GM12865 (cell line): ENCODE measurements around the gene CPVL.

Source experiments
- DNase-seq: peaks from one replicate; pipeline ENCODE4 v3.0.0; 2010; ENCODE audit warnings: low read depth
- H3K4me3 ChIP-seq: 2 replicates; pipeline ENCODE4 v1.5.1; 2011; ENCODE audit warnings: mild to moderate bottlenecking, low read depth, low read length, control low read depth
- CTCF ChIP-seq: IDR thresholded peaks from 2 replicates; pipeline ENCODE4 v1.5.1; 2011; ENCODE audit warnings: low read length, control low read depth, low read depth, inconsistent platforms; ENCODE audit not compliant: insufficient read depth; ENCODE audit errors: missing control alignments

Gene CPVL

GRCh38 chr7:29126804-29127203 is 19.5 kb downstream of the CPVL start:
- no peak overlapping the region for H3K4me3 ChIP-seq
- DNase-seq: no peak
- TF ChIP-seq CTCF: no peak

GRCh38 chr7:29123626-29124190 is 22.6 kb downstream of the CPVL start:
- TF ChIP-seq CTCF: no peak

GRCh38 chr7:29122759-29123158 is 23.6 kb downstream of the CPVL start:
- no peak for DNase-seq
- no peak overlapping the region for H3K4me3 ChIP-seq
- no peak for TF ChIP-seq CTCF

More at GRCh38 chr7:29123626-29124190, 22.6 kb downstream of the CPVL start:
- no peak for DNase-seq
- H3K4me3 ChIP-seq: no peak overlapping the region

GRCh38 chr7:29122081-29122480 is 24.3 kb downstream of the CPVL start:
- DNase-seq: no peak
- no peak for TF ChIP-seq CTCF
- H3K4me3 ChIP-seq: no peak overlapping the region

GRCh38 chr7:29120955-29121354 is 25.4 kb downstream of the CPVL start:
- no peak for DNase-seq
- TF ChIP-seq CTCF: no peak
- H3K4me3 ChIP-seq: no peak overlapping the region

GRCh38 chr7:29119538-29119937 is 26.8 kb downstream of the CPVL start:
- H3K4me3 ChIP-seq: no peak overlapping the region
- no peak for TF ChIP-seq CTCF
- no peak for DNase-seq
